Stimulated activated CD4-positive, alpha-beta T cell treated with anti-CD3 and anti-CD28 coated beads, Interleukin-2, amount 100 ng/mL, for 48 hours (primary cell): Measurements from ENCODE around the gene USH1G.
A peak's percentile ranks its signal among the peaks of the same experiment; 100 is the strongest.
"Not testable (repeated sequence)": the region's sequence is repeated elsewhere in the genome, so short reads cannot be mapped to it uniquely, and the experiment has no call there.

Experiments
- DNase-seq, 2 donors: peaks; one replicate each; pipeline ENCODE4 v3.0.0-alpha.2; 2020

USH1G gene

DNA sequence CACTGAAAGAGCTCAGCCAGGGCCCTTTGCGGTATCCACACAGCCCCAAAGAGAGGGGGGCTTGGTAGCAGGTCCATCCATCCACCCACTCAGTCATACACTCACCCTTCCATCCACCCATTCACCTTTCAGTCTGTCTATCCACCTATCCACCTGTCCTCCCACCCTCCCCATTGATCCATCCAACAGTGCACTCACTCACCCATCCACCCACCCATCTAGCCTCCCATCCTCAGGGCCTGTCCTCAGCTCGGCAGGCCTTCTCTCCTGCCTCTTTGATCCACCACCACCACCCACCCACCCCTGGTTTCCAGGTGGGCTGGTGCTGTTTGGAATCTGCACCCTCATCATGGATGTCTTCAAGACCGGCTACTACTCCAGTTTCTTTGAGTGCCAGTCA is 2.2 kb upstream of the USH1G start:
- DNase-seq = no peak

- no peak for DNase-seq
Measured at GRCh38 chr17:74924250-74924948, 1.3 kb upstream of the USH1G start, which contains the start of gene OTOP2. TSS of gene OTOP2 (plus strand) at chr17:74924273. CDS start at chr17:74924633, 360 bp downstream.

- DNase-seq = peak; percentile 76 to 84
Measured at GRCh38 chr17:74923538-74924249, 639 bp upstream of the USH1G start.

- DNase-seq = no peak
Measured at GRCh38 chr17:74922172-74922571, 883 bp downstream of the USH1G start.

- no peak for DNase-seq
Measured at GRCh38 chr17:74921769-74922168, 1.3 kb downstream of the USH1G start.

GRCh38 chr17:74921026-74921681 is 1.9 kb downstream of the USH1G start:
- no peak for DNase-seq

GRCh38 chr17:74920642-74921025 is 2.4 kb downstream of the USH1G start:
- DNase-seq = no peak

GRCh38 chr17:74920306-74920620 is 2.8 kb downstream of the USH1G start:
- no peak for DNase-seq

GRCh38 chr17:74919440-74920305 is 3.4 kb downstream of the USH1G start:
- DNase-seq = no peak

GRCh38 chr17:74918906-74919305 is 4.1 kb downstream of the USH1G start:
- DNase-seq = no peak

GRCh38 chr17:74917430-74917829 is 5.6 kb downstream of the USH1G start:
- no peak for DNase-seq

- DNase-seq = no peak
Measured at GRCh38 chr17:74916851-74917199, 6.2 kb downstream of the USH1G start.

GRCh38 chr17:74916136-74916850 is 6.8 kb downstream of the USH1G start:
- DNase-seq = no peak

DNA sequence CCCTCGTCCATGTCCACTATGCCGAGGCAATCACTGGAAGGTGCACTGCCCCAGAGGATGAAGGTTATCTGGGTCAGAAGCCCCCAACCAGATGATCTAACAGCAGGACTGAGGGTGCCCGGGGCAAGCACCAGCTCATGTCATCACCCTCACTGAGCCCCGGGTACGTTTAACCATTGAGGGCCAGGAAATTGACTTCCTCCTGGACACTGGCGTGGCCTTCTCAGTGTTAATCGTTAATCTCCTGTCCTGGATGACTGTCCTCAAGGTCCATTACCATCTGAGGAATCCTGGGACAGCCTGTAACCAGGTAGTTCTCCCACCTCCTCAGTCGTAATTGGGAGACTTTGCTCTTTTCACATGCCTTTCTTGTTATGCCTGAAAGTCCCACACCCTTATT is 11.6 kb downstream of the USH1G start:
- DNase-seq = not testable (repeated sequence)

- DNase-seq = not testable (repeated sequence)
Measured at GRCh38 chr17:74909097-74909496, 14.0 kb downstream of the USH1G start.

GRCh38 chr17:74907012-74907411 is 16.0 kb downstream of the USH1G start:
- DNase-seq = no peak

DNA sequence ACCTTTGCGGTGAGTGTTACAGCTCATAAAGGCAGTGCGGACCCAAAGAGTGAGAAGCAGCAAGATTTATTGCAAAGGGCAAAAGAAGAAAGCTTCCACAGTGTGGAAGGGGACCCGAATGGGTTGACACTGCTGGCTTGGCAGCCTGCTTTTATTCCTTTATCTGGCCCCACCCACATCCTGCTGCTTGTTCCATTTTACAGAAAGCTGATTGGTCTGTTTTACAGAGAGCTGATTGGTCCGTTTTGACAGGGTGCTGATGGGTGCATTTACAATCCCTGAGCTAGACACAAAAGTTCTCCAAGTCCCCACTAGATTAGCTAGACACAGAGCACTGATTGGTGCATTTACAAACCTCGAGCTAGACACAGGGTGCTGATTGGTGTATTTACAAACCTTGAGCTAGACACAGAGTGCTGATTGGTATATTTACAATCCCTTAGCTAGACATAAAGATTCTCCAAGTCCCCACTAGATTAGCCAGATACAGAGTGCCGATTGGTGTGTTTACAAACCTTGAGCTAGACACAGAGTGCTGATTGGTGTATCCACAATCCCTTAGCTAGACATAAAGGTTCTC is 16.8 kb downstream of the USH1G start:
- not testable (repeated sequence) for DNase-seq

GRCh38 chr17:74904687-74905409 is 18.2 kb downstream of the USH1G start:
- DNase-seq = no peak

GRCh38 chr17:74903671-74904070 is 19.4 kb downstream of the USH1G start:
- DNase-seq = no peak

DNA sequence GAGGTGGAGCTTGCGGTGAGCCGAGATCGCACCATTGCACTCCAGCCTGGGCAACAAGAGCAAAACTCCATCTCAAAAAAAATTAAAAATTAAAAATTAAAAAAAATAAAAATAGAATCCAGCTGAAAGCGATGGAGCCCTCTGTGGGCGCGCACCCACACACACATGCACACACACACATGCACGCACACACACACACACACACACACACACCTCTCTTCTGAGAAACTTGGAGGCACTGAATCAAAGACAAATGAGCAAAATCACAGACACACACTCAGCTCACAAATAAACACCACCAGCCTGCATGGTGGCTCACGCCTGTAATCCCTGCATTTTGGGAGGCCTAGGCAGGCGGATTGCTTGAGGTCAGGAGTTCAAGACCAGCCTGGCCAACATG is 20.0 kb downstream of the USH1G start:
- no peak for DNase-seq

- DNase-seq = no peak
Measured at GRCh38 chr17:74901353-74902135, 21.5 kb downstream of the USH1G start.
